ENCODE results near the gene DCLRE1C.

GRCh38 chr10:14852236-14852635 lies 101.7 kb downstream of the DCLRE1C start:
- TF ChIP-seq CTCF (IDR thresholded peaks at IDR 0.05): no peak
- TF ChIP-seq POLR2A (IDR thresholded peaks at IDR 0.05): no peak

Data from adrenal gland (tissue), 5 donors.